Transverse colon (tissue), 4 donors: Measurements from ENCODE around the gene ANKRD11. TPM values are rescaled to one million over a fixed set of nuclear protein-coding genes. Genes with fewer than 3 reads are reported as not detected.

Source experiments
- DNase-seq: peaks from one replicate; pipeline ENCODE4 v3.0.0-alpha.2; 2019
- H3K27ac ChIP-seq, 4 donors: fragments of 200-600 bp; sonication (generic); 2 replicates each; pipeline ENCODE4 v1.5.1; 2016 to 2018; ENCODE audit warnings: inconsistent platforms in 4 of 4
- H3K27me3 ChIP-seq: fragments of 200-600 bp; sonication (generic); 2 replicates; pipeline ENCODE4 v1.5.1; 2017; ENCODE audit warnings: inconsistent platforms
- H3K36me3 ChIP-seq, 4 donors: fragments of 200-600 bp; sonication (generic); 2 replicates each; pipeline ENCODE4 v1.5.1; 2017 to 2019; ENCODE audit warnings: inconsistent platforms in 4 of 4
- H3K4me1 ChIP-seq, 4 donors: fragments of 200-600 bp; sonication (generic); 2 replicates each; pipeline ENCODE4 v1.5.1; 2017 to 2020; ENCODE audit warnings: inconsistent platforms in 4 of 4
- H3K4me3 ChIP-seq, 4 donors: fragments of 200-600 bp; sonication (generic); 1 replicate in 1 of 4; 2 replicates in 3 of 4; pipeline versions ENCODE4 v1.5.1 to v1.6.1; 2017 to 2019; ENCODE audit warnings: inconsistent platforms in 4 of 4
- H3K9me3 ChIP-seq, 2 donors: fragments of 200-600 bp; sonication (generic); 2 replicates each; pipeline ENCODE4 v1.5.1; 2017 to 2019; ENCODE audit warnings: inconsistent platforms in 2 of 2
- EP300 ChIP-seq: sonication (generic); formaldehyde crosslinking; IDR thresholded peaks from one replicate; pipeline ENCODE4 v1.6.1; 2017; ENCODE audit warnings: antibody characterized with exemption, low read depth
- POLR2A ChIP-seq: fragments of 450-650 bp; IDR thresholded peaks from one replicate; pipeline ENCODE4 v1.6.1; 2016; ENCODE audit warnings: antibody characterized with exemption, mild to moderate bottlenecking, moderate library complexity
- POLR2AphosphoS5 ChIP-seq, 3 donors: sonication (generic); formaldehyde crosslinking; IDR thresholded peaks; one replicate each; pipeline ENCODE4 v1.6.1; 2016; ENCODE audit warnings: antibody characterized with exemption in 3 of 3
- WGBS, 2 donors: methylation state at CpG; one replicate each; pipeline ENCODE4 v1.1.5; 2018; ENCODE audit warnings: low coverage in 1 of 2; 5-methylcytosine and 5-hydroxymethylcytosine counted together
- in situ Hi-C, 4 donors: fragments of 200-750 bp; cut with MboI; loops; one replicate each; pipeline versions ENCODE4 v1.15.0 to v1.15.1; 2017; ENCODE audit warnings: low sequenced_read_pairs in 3 of 4, low pct_ligation_motif_present in 1 of 4, low pct_unique_long_range_greater_than_20kb in 1 of 4
- intact Hi-C: fragments of 100-400 bp; cut with DNase I; formaldehyde crosslinking; loops from one replicate; pipeline ENCODE4 v1.15.1; 2023; ENCODE audit warnings: low total_unique reads
- total RNA-seq, 4 donors: library from RNA; depleted of rRNA; stranded (reverse); fragments of >200 nt; gene quantifications; one replicate each; pipeline ENCODE4 v1.1.0, GENCODE V29; 2016
- TF ChIP-seq, protein P1 (sequence below), 5 experiments: fragments of 200-600 bp in 3 of 5; fragments of 450-650 bp in 2 of 5; sonication (generic) in 3 of 5; IDR thresholded peaks; 1 replicate in 2 of 5; 2 replicates in 3 of 5; pipeline ENCODE4 v1.5.1; 2016 to 2017; ENCODE audit warnings: antibody characterized with exemption in 5 of 5, inconsistent platforms in 3 of 5, mild to moderate bottlenecking in 2 of 5, moderate library complexity in 1 of 5

The ANKRD11 gene
- total RNA-seq, 4 donors from 2014 or later = 109 to 281 (median 142) TPM

- Histone ChIP-seq H3K4me1 (no peaks in the 10 kb centered on the region), H3K36me3 (peaks cover 0 to 63% (median 26%) of the 10 kb centered on the region in 4 donors), H3K27ac (no peak overlapping the region), H3K9me3 (no peaks in the 10 kb centered on the region), H3K4me3 (no peak overlapping the region), H3K27me3 (no peaks in the 10 kb centered on the region)
- in situ Hi-C loops = no loop called here
- DNase-seq = no peak
- 40 to 63% methylated on average over 1 to 15 of the region's 15 CpGs for WGBS, 2 donors
- TF ChIP-seq, protein P1, sequence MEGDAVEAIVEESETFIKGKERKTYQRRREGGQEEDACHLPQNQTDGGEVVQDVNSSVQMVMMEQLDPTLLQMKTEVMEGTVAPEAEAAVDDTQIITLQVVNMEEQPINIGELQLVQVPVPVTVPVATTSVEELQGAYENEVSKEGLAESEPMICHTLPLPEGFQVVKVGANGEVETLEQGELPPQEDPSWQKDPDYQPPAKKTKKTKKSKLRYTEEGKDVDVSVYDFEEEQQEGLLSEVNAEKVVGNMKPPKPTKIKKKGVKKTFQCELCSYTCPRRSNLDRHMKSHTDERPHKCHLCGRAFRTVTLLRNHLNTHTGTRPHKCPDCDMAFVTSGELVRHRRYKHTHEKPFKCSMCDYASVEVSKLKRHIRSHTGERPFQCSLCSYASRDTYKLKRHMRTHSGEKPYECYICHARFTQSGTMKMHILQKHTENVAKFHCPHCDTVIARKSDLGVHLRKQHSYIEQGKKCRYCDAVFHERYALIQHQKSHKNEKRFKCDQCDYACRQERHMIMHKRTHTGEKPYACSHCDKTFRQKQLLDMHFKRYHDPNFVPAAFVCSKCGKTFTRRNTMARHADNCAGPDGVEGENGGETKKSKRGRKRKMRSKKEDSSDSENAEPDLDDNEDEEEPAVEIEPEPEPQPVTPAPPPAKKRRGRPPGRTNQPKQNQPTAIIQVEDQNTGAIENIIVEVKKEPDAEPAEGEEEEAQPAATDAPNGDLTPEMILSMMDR (IDR thresholded peaks at IDR 0.05) = no peak
- no peak for TF ChIP-seq POLR2A
- no peak for TF ChIP-seq EP300
- no peak for TF ChIP-seq POLR2AphosphoS5 (IDR thresholded peaks at IDR 0.05)
- intact Hi-C loops = no loop called here
These were observed 29.5 kb upstream of the ANKRD11 start for GRCh38 chr16:89519881-89520280.

DNA sequence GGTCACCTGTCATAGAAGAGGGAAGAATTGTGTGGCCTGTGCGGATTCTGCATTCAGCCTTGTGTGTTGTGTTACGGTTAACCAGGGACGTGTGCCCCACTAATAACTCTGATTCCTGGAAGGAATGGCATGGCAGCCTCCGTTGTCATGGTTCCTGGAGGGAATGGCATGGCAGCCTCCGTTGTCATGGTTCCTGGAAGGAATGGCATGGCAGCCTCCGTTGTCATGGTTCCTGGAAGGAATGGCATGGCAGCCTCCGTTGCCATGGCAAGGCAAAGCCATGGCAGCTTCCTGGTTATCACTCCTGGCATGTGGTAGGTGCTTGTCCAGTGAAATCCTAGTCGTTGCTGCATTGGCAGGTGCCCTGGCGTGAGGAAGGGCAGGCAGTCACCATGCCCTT, 26.8 kb upstream of the ANKRD11 start:
- Histone ChIP-seq H3K9me3 (no peaks in the 10 kb centered on the region), H3K27me3 (no peaks in the 10 kb centered on the region), H3K4me3 (no peak overlapping the region), H3K36me3 (peaks cover 0 to 71% (median 33%) of the 10 kb centered on the region in 4 donors), H3K27ac (no peak overlapping the region), H3K4me1 (no peaks in the 10 kb centered on the region)
- TF ChIP-seq, protein P1 (IDR thresholded peaks at IDR 0.05) = no peak
- TF ChIP-seq EP300 (no peak), POLR2AphosphoS5 (IDR thresholded peaks at IDR 0.05) (no peak), POLR2A (no peak)
- in situ Hi-C loops = no loop called here
- intact Hi-C loops = no loop called here
- no peak for DNase-seq
- WGBS, 2 donors = 79% methylated on average over 9 of the region's 9 CpGs; no CpG with 5 or more reads in 1 of the 2 donors

DNA sequence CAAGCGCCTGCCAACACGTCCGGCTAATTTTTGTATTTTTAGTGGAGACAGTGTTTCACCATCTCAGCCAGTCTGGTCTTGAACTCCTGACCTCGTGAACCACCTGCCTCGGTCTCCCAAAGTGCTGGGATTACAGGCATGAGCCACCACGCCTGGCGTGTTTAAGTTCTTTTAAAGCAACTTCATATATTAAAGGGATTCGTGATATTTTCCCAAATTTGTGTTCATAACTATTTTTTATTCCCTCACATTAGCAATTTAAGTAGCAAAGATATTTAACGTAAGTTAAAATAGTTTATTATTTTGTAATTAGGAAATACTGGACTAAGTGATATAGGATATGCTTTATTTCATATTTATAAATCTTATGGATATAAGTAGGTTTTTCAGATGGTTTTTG, 22.1 kb upstream of the ANKRD11 start:
- Histone ChIP-seq H3K27me3 (no peaks in the 10 kb centered on the region), H3K4me1 (peaks cover 9 to 24% (median 18%) of the 10 kb centered on the region in 4 donors), H3K9me3 (no peaks in the 10 kb centered on the region), H3K27ac (no peak overlapping the region), H3K36me3 (peaks cover 0 to 70% (median 31%) of the 10 kb centered on the region in 4 donors), H3K4me3 (no peak overlapping the region)
- WGBS, 2 donors = 92 to 93% methylated on average over 4 to 9 of the region's 9 CpGs
- no peak for DNase-seq
- in situ Hi-C loops = no loop called here
- intact Hi-C loops = no loop called here
- TF ChIP-seq POLR2AphosphoS5 (IDR thresholded peaks at IDR 0.05) = no peak
- TF ChIP-seq, protein P1 (IDR thresholded peaks at IDR 0.05) = no peak
- TF ChIP-seq POLR2A = no peak
- no peak for TF ChIP-seq EP300

GRCh38 chr16:89511374-89511773, 21.0 kb upstream of the ANKRD11 start:
- in situ Hi-C loops = no loop called here
- DNase-seq = no peak
- intact Hi-C loops = no loop called here
- Histone ChIP-seq H3K4me1 (peaks cover 13 to 32% (median 29%) of the 10 kb centered on the region in 4 donors), H3K27me3 (no peaks in the 10 kb centered on the region), H3K36me3 (peaks cover 0 to 60% (median 28%) of the 10 kb centered on the region in 4 donors), H3K4me3 (no peak overlapping the region), H3K27ac (no peak overlapping the region), H3K9me3 (no peaks in the 10 kb centered on the region)
- WGBS, 2 donors = 77 to 100% methylated on average over 1 to 8 of the region's 8 CpGs
- TF ChIP-seq EP300 = no peak
- no peak for TF ChIP-seq POLR2A
- TF ChIP-seq POLR2AphosphoS5 (IDR thresholded peaks at IDR 0.05) = no peak
- TF ChIP-seq, protein P1 (IDR thresholded peaks at IDR 0.05) = no peak
